Measurements from ENCODE around the gene ZDHHC17. TPM values are rescaled to one million over a fixed set of nuclear protein-coding genes. Genes with fewer than 3 reads are reported as not detected.

Gene ZDHHC17
- total and polyA plus RNA-seq, 4 donors, result 12.0 to 139 (median 21.8) TPM

GRCh38 chr12:76790564-76791552 is 26.9 kb downstream of the ZDHHC17 start:
- Histone ChIP-seq H3K4me1 (ENCODE audit: control insufficient read depth in 5 of 5, insufficient read depth in 5 of 5, low read length in 5 of 5) (peaks cover 0 to 8% (median 0%) of the 10 kb centered on the region in 5 donors), H3K27me3 (ENCODE audit: control insufficient read depth in 3 of 3, insufficient read depth in 3 of 3, low read length in 2 of 3) (no peaks in the 10 kb centered on the region), H3K9me3 (ENCODE audit: control insufficient read depth in 4 of 4, insufficient read depth in 3 of 4, low read length in 3 of 4) (no peaks in the 10 kb centered on the region), H3K4me3 (no peak overlapping the region), H3K36me3 (ENCODE audit: control insufficient read depth in 4 of 4, insufficient read depth in 4 of 4, low read length in 4 of 4) (no peaks in the 10 kb centered on the region), H3K9ac (ENCODE audit: insufficient read depth in 1 of 2, low read length in 2 of 2) (no peak overlapping the region), H3K27ac (ENCODE audit: low read depth in 1 of 2, low read length in 1 of 2) (no peak overlapping the region)
- 54 to 59% methylated on average over 4 of the region's 4 CpGs for WGBS, 2 donors
- TF ChIP-seq, protein P1, sequence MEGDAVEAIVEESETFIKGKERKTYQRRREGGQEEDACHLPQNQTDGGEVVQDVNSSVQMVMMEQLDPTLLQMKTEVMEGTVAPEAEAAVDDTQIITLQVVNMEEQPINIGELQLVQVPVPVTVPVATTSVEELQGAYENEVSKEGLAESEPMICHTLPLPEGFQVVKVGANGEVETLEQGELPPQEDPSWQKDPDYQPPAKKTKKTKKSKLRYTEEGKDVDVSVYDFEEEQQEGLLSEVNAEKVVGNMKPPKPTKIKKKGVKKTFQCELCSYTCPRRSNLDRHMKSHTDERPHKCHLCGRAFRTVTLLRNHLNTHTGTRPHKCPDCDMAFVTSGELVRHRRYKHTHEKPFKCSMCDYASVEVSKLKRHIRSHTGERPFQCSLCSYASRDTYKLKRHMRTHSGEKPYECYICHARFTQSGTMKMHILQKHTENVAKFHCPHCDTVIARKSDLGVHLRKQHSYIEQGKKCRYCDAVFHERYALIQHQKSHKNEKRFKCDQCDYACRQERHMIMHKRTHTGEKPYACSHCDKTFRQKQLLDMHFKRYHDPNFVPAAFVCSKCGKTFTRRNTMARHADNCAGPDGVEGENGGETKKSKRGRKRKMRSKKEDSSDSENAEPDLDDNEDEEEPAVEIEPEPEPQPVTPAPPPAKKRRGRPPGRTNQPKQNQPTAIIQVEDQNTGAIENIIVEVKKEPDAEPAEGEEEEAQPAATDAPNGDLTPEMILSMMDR (IDR thresholded peaks at IDR 0.05; ENCODE audit: control extremely low read depth, extremely low read depth), result peak; percentile 49
- ATAC-seq (ENCODE audit: insufficient read depth, low FRiP score), result peak; percentile 58
- DNase-seq, result peak in 2 of 3 donors; percentile 38 to 40

GRCh38 chr12:76792828-76793227 is 28.9 kb downstream of the ZDHHC17 start:
- Histone ChIP-seq H3K36me3 (ENCODE audit: control insufficient read depth in 4 of 4, insufficient read depth in 4 of 4, low read length in 4 of 4) (no peaks in the 10 kb centered on the region), H3K9ac (ENCODE audit: insufficient read depth in 1 of 2, low read length in 2 of 2) (no peak overlapping the region), H3K27me3 (ENCODE audit: control insufficient read depth in 3 of 3, insufficient read depth in 3 of 3, low read length in 2 of 3) (no peaks in the 10 kb centered on the region), H3K4me1 (ENCODE audit: control insufficient read depth in 5 of 5, insufficient read depth in 5 of 5, low read length in 5 of 5) (peaks cover 0 to 3% (median 0%) of the 10 kb centered on the region in 5 donors), H3K27ac (ENCODE audit: low read depth in 1 of 2, low read length in 1 of 2) (no peak overlapping the region), H3K9me3 (ENCODE audit: control insufficient read depth in 4 of 4, insufficient read depth in 3 of 4, low read length in 3 of 4) (no peaks in the 10 kb centered on the region), H3K4me3 (no peak overlapping the region)
- TF ChIP-seq, protein P1 (IDR thresholded peaks at IDR 0.05; ENCODE audit: control extremely low read depth, extremely low read depth), result no peak
- DNase-seq (no peak), ATAC-seq (ENCODE audit: insufficient read depth, low FRiP score) (no peak)
- 60 to 78% methylated on average over 1 of the region's 1 CpG for WGBS, 2 donors

DNA sequence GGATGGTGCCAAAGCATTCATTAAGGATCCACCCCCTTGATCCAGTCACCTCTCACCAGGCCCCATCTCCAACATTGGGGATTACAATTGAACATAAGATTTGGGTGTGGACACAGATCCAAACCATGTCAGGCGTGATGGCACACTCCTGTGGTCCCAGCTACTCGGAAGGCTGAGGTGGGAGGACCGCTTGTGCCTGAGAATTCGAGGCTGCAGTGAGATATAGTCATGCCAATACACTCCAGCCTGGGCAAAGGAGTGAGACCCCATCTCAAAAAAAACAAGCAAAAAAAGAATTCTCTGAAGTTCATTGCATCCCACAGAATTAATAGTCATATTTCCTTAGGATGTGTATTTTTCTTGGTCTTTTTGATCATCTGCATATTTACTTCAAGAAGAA is 34.9 kb downstream of the ZDHHC17 start:
- no peak overlapping the region for H3K27ac ChIP-seq (ENCODE audit: low read depth in 1 of 2, low read length in 1 of 2)
- peaks cover 5 to 25% (median 11%) of the 10 kb centered on the region in 4 donors for H3K36me3 ChIP-seq (ENCODE audit: control insufficient read depth in 4 of 4, insufficient read depth in 4 of 4, low read length in 4 of 4)
- H3K9ac ChIP-seq (ENCODE audit: insufficient read depth in 1 of 2, low read length in 2 of 2), result no peak overlapping the region
- peaks cover 0 to 3% (median 0%) of the 10 kb centered on the region in 5 donors for H3K4me1 ChIP-seq (ENCODE audit: control insufficient read depth in 5 of 5, insufficient read depth in 5 of 5, low read length in 5 of 5)
- TF ChIP-seq, protein P1 (IDR thresholded peaks at IDR 0.05; ENCODE audit: control extremely low read depth, extremely low read depth), result no peak
- peaks cover 0 to 10% (median 3%) of the 10 kb centered on the region in 4 donors for H3K9me3 ChIP-seq (ENCODE audit: control insufficient read depth in 4 of 4, insufficient read depth in 3 of 4, low read length in 3 of 4)
- WGBS, 2 donors, result 98 to 100% methylated on average over 4 of the region's 4 CpGs
- no peak overlapping the region for H3K4me3 ChIP-seq
- no peak for DNase-seq
- H3K27me3 ChIP-seq (ENCODE audit: control insufficient read depth in 3 of 3, insufficient read depth in 3 of 3, low read length in 2 of 3), result no peaks in the 10 kb centered on the region
- ATAC-seq (ENCODE audit: insufficient read depth, low FRiP score), result no peak

Data from lung (tissue), 12 donors.